H1 (cell line): ENCODE data around the gene DLGAP5. TPM values are rescaled to one million over a fixed set of nuclear protein-coding genes. Genes with fewer than 3 reads are reported as not detected.

ENCODE experiments used
- EP300 ChIP-seq, 2 experiments: IDR thresholded peaks; 1 replicate in 1 of 2; 2 replicates in 1 of 2; pipeline ENCODE4 v1.6.1; 2011 to 2012; ENCODE audit warnings: low read depth in 2 of 2, low read length in 2 of 2, mild to moderate bottlenecking in 2 of 2, borderline replicate concordance in 1 of 2, inconsistent platforms in 1 of 2, moderate library complexity in 1 of 2
- KDM1A ChIP-seq: fragments of 200-600, 300-600 bp; sonication (generic); IDR thresholded peaks from 2 replicates; pipeline ENCODE4 v1.7.1; 2016; ENCODE audit warnings: mild to moderate bottlenecking, low read length, borderline replicate concordance
- polyA plus RNA-seq, 7 experiments: library from polyadenylated mRNA; depleted of rRNA in 3 of 7; stranded (reverse) in 5 of 7; unstranded in 2 of 7; fragments of >200 nt in 5 of 7; fragments of 200-250 nt in 2 of 7; gene quantifications; 1 replicate in 5 of 7; 2 replicates in 1 of 7; 4 replicates in 1 of 7; pipeline versions ENCODE4 v1.2.1 to v1.2.3, GENCODE V29; 2011 to 2013; ENCODE audit warnings: missing spikeins in 2 of 7, mixed read lengths in 2 of 7
- total RNA-seq: library from RNA; stranded (reverse); fragmentation: NEBNext Ultra II Directional; extraction: Animal tissue kit (Norgen Biotek cat#: 25700); gene quantifications from 2 replicates; pipeline ENCODE4 v1.2.1, GENCODE V29; 2021
- TF ChIP-seq, protein P1 (sequence below): IDR thresholded peaks from 2 replicates; pipeline ENCODE4 v1.6.1; 2011; ENCODE audit warnings: low read length, improper control_type of control experiment

DLGAP5 gene
- total and polyA plus RNA-seq, 2 of the 8 experiments (the other 6 are each of a cell fraction or from before 2014, with no cell fraction given), result 16.9 to 155 TPM

DNA sequence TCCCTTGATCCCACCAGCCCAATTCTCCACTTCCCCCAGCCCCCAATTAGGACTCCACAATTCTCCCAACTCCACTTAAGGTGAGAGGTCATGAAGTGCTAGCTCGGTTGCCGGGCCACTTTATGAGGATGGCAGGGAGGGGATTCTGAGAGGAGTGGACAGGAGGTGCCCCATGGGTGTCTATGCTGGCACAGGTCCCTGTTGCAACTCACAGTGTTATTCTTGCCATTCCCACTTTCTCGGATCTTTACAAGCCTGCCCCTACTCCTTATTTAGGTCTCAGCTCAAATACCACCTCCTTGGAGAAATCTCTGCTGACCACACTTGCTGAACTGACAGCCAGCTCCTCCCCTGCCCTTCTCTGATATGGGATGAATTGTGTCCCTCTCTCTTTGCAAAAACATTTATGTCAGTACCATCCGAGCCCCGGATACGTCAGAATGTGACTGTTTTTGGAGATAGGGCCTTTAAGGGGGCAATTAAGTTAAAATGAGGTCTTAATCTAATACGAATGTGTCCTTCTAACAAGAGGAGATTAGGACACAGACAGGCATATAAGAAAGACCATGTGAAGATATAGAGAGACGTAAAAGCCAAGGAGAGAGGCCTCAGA lies 66.5 kb downstream of the DLGAP5 start (continued):
- TF ChIP-seq EP300 (IDR thresholded peaks at IDR 0.05; ENCODE audit: borderline replicate concordance in 1 of 2, low read depth in 2 of 2, low read length in 2 of 2), result no peak
- no peak for TF ChIP-seq KDM1A
- TF ChIP-seq, protein P1, sequence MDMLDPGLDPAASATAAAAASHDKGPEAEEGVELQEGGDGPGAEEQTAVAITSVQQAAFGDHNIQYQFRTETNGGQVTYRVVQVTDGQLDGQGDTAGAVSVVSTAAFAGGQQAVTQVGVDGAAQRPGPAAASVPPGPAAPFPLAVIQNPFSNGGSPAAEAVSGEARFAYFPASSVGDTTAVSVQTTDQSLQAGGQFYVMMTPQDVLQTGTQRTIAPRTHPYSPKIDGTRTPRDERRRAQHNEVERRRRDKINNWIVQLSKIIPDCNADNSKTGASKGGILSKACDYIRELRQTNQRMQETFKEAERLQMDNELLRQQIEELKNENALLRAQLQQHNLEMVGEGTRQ, result no peak
